ENCODE data around the gene TMEM107.

The TMEM107 gene

DNA sequence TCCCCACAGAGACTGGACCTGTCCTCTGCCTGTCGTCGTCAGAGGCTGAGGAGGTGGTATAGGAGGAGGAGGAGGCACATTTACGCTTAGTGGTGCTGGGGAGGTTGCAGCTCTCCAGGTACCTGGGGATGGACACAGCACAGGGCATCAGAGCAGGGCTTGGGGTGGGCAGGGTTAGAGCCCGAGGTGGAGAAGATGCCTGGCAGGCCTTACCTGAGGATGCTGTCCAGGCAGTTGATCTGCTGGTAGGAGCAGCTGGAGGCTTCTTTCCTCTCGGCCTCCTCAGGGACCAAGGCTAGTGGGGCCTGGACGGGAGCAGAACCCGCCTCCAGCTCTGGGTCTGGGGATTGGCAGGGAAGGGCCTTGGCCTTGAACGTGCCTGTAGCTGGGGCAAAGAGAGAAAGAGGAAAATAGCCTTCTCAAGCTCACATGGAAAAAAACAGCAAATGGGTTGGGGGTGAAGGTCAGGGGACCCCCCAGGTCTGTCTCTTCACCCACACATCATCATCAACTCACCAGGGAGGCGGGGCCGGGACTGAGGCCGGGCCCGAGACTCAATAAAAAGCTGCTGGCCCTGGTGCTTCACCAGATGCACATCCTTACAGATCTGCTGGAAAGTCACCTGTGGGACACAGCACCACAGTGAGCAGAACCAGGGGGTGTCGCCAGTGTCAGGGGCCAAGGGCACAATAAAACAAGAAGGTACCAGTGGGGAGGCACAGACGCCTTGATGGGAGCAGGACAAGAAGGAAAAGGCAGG is 29.6 kb downstream of the TMEM107 start:
- H3K4me3 ChIP-seq (ENCODE audit: low read depth, low read length): no peak overlapping the region
- TF ChIP-seq, protein P1, sequence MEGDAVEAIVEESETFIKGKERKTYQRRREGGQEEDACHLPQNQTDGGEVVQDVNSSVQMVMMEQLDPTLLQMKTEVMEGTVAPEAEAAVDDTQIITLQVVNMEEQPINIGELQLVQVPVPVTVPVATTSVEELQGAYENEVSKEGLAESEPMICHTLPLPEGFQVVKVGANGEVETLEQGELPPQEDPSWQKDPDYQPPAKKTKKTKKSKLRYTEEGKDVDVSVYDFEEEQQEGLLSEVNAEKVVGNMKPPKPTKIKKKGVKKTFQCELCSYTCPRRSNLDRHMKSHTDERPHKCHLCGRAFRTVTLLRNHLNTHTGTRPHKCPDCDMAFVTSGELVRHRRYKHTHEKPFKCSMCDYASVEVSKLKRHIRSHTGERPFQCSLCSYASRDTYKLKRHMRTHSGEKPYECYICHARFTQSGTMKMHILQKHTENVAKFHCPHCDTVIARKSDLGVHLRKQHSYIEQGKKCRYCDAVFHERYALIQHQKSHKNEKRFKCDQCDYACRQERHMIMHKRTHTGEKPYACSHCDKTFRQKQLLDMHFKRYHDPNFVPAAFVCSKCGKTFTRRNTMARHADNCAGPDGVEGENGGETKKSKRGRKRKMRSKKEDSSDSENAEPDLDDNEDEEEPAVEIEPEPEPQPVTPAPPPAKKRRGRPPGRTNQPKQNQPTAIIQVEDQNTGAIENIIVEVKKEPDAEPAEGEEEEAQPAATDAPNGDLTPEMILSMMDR (IDR thresholded peaks at IDR 0.05; ENCODE audit: low read depth, low read length, missing control alignments): no peak
- DNase-seq (ENCODE audit: low read depth): no peak

DNA sequence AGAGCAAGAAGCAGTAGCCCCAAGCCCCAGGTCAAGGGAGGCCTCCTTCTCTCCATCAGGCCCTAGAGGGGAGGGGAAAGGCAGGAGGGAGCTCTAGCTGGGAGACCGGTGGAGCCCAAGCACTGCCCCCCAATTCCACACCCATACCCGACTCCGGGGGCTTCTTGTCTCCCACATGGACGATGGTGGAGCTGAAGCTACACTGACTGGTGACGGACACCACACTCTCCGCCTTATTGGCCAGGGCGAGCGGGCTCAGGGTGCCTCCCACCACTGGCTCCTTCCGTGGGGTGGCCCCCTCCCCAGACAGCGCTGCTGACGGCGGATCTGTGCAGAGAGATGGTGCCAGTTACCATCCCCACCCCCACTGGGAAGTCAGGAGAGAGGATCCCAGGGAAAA is 30.4 kb downstream of the TMEM107 start:
- no peak for DNase-seq (ENCODE audit: low read depth)
- H3K4me3 ChIP-seq (ENCODE audit: low read depth, low read length): no peak overlapping the region
- TF ChIP-seq, protein P1 (IDR thresholded peaks at IDR 0.05; ENCODE audit: low read depth, low read length, missing control alignments): no peak

DNA sequence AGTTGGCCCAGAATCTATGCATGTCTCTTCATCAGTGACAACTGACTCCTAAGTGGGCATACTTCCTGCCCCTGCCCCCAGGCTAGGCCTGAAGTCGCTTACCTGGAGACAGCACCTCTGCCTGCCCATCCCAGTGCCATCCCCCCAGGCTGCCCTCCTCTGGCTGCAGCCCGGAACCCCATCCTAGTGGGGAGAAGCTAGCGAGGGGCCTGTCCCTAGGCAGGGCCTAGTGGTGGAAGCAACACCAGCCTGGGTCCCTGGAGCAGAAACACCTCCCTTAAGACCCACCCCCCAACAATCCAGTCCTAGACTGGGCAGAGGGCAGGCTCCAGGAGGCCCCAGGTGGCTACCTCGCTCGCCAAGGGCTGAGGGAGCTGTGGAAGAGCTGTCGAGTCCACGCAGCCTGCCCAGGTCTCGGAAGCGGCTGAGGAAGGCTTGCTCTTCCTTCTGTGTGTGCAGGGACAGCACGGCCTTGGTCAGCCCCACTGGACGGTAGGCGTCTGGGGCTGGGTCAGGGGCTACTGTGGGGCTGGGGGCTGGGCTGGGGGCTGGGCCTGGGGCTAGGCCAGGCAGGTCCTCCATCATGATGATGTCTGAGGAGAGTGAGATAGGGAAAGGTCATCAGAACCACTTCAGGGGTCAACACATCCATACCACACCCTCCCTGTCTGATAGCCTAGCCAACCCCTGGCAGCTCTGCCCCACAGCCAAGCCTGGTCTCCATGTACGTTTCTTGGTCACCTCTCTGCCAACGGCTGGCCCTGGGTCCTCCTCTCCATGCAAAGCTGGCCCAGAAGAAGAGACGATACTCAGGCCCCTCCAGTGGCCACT is 31.6 kb downstream of the TMEM107 start:
- H3K4me3 ChIP-seq (ENCODE audit: low read depth, low read length): no peak overlapping the region
- no peak for DNase-seq (ENCODE audit: low read depth)
- TF ChIP-seq, protein P1 (IDR thresholded peaks at IDR 0.05; ENCODE audit: low read depth, low read length, missing control alignments): no peak

DNA sequence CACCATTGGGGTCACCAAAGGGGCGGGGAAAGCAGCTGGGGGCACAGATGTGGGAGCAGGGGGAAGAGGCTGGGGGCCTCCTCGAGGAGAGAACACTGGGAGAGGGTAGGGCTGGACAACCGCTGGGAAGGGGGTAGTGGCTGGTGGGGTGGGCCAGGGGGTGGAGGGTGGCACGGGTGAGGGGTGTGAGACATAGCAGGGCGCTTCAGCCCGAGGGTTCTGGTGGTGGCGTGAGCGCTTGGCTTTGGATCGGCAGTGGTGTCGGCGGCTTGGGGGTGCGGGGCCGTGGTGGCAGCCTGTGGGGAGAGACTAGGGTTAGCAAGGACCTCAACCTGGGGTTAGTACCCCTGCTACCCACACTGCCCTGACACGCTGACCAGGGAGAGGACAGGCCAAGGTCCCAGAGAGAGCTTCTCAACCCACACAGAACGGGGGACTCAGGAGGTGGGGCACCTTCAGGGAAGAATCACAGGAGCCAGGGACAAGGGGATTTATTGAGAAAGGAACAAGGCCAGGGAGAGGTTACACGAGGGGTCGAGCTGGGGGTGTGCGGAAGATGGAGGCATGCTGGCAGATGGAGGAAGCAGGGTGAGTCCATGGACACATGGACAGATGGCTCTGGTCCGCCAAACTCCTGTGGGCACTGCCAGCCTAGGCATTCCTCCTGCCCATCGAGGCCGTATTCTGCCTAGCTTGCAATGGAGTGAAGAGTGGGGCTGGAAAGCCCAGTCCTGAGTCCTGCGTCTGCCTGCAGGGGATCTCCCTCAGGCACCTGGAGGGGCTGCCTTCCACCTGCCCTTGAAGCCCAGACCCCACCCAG is 32.4 kb downstream of the TMEM107 start:
- DNase-seq (ENCODE audit: low read depth): no peak
- no peak overlapping the region for H3K4me3 ChIP-seq (ENCODE audit: low read depth, low read length)
- TF ChIP-seq, protein P1 (IDR thresholded peaks at IDR 0.05; ENCODE audit: low read depth, low read length, missing control alignments): no peak

DNA sequence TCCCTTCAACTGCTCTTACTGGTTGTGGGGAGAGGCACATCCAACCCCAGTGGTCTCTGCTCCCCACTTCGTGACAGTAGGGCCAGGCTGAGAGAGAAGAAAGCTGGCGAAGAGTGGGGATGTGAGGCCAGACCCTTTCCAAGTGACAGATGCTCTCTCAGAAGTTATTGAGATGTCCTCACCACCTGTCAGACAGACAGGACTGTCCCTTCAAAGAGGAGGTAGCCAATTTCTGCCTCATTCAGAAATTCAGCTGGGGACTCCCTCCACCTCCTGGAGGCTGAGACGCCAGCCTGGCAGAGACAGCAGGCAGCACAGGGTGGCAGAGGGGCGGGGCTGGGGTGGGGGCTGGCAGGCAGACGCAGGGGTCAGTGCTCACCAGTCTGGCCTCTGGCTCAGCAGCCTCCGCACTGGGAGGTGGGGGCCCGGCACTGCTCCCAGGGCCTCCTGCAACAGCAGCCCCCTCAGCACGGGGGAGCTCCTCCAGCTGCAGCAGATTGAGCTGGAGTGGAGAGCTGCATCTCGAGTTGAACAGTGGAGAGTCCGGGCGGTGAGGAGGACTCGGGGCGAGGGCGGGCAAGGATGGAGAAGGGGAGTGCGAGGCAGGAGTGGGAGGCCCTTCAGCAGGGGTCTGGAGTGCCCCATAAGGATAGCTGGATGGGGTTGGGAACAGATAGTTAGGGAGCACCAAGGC is 33.1 kb downstream of the TMEM107 start:
- DNase-seq (ENCODE audit: low read depth): no peak
- TF ChIP-seq, protein P1 (IDR thresholded peaks at IDR 0.05; ENCODE audit: low read depth, low read length, missing control alignments): no peak
- no peak overlapping the region for H3K4me3 ChIP-seq (ENCODE audit: low read depth, low read length)

DNA sequence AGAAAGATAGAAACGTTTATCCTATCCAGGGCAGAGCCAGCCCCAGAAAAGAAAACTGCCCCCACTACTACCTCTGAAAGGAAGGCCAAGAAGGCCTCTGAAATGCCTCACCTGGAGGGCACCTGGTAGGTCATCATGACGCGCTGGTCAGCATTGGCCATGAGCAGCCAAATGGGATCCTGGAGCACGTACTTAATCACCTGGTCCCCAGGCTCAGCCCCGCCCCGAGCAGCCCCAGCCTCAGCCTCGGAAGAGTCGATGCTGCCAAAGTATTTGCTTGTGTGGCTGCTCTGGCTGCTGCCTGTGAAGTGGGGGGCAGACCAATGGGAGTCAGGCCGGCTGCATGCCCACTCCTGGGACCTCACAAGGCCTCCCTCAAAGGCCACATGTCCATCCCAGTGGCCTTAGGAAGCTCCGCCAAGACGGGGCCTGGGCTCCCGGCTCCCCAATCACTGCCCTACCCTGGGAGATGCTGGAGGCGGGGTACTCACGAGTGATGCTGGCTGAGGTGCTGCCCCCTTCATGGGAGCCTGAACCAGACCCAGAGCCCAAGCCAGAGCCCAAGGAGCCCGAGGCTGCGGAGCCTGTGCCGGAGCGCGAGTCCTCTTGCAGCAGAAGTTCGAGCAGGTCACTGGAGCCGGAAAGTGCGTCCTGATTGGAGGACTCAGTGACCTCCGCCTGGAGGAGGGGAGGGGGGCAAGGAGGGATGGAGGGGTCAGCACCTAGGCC is 33.9 kb downstream of the TMEM107 start:
- H3K4me3 ChIP-seq (ENCODE audit: low read depth, low read length): no peak overlapping the region
- TF ChIP-seq, protein P1 (IDR thresholded peaks at IDR 0.05; ENCODE audit: low read depth, low read length, missing control alignments): no peak
- DNase-seq (ENCODE audit: low read depth): no peak
